Activated CD8-positive, alpha-beta memory T cell treated with anti-CD3 and anti-CD28 coated beads, Interleukin-2, amount 50 U/mL, for 1 hour (primary cell): ENCODE data around the gene ABHD16A.
A peak's percentile ranks its signal among the peaks of the same experiment; 100 is the strongest.

Source experiments
- DNase-seq: peaks from one replicate; pipeline ENCODE4 v3.0.0-alpha.2; 2020; ENCODE audit errors: extremely low read depth

Gene ABHD16A

GRCh38 chr6:31730631-31731086 is 27.5 kb upstream of the ABHD16A start:
- DNase-seq, result no peak

DNA sequence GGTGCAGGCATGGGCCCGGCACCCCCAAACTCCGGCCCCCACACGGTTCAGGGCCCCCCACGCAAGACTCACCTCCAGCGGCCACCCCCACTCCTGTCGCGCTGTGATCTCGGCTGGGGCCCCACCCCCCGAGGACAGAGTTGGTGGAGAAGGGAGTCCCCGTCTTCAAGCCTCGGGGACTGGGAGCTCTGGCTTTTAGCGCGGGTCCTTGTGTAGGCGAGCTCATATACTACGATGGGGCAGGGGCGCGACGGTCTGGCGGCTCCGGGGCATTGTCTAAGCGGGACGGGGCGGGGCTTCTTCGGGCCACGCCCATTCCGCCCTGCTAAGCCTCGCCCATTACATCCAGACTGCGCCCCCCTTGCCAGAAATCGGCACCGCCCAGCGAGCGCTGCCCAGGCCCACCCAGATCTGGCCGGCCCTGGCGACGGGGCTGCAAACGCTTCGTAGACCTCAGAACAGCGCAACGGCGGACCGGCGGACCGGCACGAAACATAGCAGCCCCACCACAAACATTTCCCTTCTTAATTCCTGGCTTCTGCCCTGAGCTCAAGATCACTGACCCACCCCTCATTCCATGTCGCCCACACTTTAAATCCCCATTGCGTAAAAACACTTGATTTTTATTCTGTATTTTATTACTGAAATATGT is 27.0 kb upstream of the ABHD16A start:
- DNase-seq, result no peak

DNA sequence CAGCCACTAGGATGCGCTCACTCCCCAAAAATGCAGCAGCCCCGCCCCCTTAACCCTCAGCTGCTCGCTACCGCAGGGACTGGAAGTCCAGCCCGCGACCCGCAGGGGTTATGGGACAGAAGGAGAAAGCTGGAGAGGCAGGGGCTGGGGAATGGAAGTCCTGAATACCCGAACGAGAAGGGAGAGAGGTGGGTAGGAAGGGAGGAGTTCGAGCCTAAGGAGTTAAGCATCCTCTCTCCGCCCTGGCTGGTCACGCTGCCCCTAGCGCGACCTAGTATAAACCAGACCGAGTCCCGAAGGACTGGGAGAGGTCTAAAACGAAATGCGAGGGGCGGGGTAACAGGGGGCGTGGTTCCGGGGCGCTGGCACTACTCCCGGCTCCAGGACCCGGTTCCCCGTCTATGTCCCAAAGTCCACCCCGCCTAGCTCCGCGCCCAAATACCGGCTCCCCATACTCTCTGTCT is 26.4 kb upstream of the ABHD16A start:
- DNase-seq, result peak; percentile 60

- DNase-seq, result no peak
Measured at GRCh38 chr6:31728767-31729514, 25.8 kb upstream of the ABHD16A start, which contains the start of gene DDAH2. Gene DDAH2 (minus strand): TSS chr6:31729299. CDS start chr6:31729161, 138 bp downstream.

DNA sequence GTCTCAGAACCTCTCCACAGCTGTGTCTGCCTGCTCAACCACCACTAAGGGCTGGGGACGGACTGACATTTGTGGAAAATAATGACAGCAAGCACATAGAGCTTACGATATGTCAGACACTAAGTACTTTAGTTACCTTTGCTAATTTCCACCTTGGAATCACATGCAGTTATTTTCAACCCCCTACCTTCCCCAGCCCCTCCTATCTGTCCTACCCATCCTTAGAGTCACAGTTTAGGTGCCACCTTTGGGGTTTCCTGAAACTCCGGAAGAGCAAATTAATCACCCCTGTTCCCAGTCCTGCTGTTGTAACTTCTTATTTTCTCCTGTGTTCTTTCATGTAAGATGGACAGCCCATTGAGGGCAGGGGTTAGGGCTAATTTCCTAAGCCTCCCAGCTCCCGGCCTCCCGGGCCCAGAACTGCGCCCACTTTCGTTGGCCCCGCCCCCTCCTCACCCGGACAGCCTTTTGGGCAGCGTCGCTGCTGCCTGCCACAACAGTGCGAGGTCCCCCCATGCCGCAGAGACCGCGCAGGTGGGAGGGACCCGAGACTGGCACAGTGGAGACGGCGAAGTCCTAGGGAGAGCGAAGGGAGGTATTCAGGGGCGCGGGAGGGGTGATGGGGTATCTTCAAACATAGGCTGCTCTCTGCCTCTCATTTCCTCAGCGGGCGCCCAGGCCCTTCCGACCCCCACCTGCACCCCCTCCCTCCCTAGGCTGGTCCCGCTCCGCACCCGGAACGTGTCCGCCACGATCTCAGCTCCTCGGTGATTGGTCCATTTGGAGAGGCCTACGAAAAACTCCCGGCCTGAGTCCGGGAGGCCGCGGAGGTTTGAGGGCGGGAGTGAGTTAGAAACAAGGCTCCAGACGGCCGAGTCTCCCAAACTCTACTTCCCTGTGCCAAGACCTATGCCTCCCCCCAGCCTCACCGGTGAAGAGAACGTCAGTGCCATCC is 24.9 kb upstream of the ABHD16A start:
- no peak for DNase-seq

DNA sequence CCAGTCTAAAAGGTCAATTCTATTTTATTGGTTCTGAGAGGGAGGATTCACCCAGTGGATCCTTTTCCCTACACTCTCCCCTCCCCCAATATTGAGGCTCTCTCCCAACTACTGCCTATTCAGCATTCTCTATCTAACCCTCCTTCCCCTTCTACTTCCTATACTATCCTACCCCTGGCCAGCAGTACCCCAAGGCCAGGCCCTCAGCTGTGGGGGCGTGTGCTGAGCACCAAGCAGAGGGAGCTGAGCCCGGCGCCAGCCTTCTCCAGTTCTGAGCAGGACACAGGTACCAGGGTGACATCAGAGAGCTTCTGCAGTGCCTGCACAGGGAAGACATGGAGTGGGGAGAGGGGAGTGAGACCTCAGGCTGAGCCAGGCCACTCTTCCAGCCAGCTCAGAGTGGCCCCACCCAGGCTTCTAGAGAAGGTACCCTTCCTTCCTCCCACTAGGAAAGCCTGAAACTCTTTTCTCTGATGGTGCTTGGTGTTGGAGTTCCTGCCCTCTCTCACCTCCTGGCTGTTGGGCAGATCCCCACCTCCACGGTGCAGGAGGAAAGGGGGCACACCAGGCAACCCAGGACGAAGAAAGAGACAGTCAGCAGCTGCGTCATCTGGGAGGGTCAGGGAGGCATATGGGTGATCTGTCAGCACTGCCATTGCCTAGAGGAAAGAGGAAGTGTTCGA is 24.1 kb upstream of the ABHD16A start:
- DNase-seq, result no peak

DNA sequence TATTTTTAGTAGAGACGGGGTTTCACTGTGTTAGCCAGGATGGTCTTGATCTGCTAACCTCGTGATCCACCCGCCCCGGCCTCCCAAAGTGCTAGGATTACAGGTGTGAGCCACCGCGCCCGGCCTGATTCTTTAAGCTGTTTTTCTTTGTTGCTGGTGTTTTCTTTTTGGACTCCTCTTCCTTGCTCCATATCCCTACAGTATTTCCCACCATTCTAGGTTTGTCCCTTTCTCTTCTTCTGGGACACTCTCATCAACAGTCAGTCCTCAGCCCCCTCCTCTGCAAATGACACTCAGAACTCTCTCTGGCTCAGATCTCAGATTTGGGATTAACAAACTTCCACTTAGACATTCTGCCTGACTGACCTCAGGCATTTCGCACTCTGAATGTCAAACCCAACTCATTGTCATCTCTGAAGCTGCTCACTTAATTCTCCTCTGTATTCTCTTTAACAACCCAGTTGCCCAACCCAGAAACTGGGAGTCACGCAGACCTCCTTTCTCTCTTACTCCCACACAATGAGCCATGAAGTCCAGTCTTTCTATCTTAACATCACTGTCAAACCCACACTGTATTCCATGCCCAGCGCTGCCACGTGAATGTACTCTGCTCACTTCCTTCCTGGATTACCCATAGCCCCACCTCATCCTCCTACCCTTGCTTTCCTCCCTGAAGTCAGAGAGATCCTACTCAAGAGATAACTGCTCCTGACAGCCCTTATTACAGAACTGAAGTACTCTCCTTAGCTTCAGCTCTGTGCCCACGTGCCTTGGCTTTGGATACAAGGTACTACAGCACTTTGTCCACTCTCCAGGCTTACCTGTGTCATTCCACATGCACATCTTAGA is 22.6 kb upstream of the ABHD16A start:
- DNase-seq, result no peak

DNA sequence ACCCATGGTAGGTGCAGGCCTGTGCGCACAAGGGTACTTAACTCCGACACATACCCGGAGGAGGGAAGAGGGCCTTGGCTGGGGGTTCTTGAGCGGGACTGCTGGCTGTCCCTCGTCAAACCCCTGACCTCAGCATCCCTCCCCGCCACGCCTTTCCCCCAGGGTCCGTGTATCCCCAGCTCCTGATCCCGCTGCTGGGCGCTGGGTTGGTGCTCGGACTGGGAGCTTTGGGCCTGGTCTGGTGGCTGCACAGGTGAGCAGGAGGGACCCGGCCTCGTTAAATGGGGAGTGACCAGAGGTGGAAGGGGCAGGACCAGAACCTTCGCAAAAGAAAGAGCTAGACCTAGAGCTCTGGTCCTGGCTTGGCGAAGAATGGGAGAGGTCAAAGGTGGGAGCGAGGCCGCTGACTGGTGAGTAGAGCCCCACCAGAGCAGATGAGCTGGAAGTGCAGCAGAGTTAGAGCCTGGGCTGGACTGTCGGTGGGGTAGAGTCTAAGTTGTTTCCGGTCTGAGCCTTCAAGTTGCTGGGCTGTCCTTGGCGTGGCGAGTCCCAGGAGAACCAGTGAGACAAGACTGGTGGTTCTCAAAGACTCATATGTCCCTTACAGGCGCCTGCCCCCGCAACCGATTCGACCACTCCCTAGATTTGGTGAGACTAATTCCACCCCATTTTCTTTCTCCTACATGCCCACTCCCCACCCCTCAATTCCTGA is 21.0 kb upstream of the ABHD16A start:
- no peak for DNase-seq

DNA sequence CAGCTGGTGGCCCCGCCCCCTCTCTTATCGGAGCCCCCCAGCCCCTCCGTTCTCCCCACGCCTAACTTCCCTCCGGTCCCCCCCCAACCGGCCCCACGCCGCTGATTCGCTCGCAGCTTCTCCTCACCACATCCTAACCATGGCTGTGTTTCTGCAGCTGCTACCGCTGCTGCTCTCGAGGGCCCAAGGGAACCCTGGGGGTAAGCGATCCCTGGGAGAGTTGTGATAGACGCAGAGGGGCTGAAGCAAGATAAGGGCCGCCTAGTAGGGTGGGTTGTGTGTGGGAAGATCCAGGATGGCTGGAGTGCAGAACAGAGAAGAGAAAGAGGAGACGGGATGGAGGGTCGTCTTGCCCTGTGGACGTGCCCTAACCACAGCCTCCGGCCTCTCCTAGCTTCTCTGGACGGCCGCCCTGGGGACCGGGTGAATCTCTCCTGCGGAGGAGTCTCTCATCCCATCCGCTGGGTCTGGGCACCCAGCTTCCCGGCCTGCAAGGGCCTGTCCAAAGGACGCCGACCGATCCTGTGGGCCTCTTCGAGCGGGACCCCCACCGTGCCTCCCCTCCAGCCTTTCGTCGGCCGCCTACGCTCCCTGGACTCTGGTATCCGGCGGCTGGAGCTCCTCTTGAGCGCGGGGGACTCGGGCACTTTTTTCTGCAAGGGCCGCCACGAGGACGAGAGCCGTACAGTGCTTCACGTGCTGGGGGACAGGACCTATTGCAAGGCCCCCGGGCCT is 20.3 kb upstream of the ABHD16A start, which contains the start of gene MPIG6B:
MPIG6B (plus strand) TSS at position 129 of the 735 bp plus-strand sequence; CDS start at position 140, 11 bp downstream.
- no peak for DNase-seq

DNA sequence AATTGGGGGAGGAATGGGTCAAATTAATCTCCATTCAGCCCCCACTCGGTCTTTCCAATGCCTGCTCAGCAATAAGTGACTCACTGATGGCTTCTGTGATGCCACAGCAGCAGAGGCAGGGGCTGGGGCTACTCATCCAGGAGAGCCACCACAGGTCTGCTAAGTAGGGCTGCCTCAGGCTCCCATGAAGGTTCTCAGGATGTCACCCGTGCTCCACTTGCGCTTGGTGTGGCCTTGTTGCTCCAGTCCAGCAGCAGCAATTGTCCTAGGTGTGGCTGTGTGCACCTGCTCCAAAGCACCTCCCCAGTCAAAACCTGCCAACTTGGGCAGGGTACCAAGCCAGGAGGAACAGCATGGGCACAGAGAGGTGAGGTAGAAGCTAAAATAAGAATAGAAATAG is 19.0 kb upstream of the ABHD16A start:
- DNase-seq, result no peak

DNA sequence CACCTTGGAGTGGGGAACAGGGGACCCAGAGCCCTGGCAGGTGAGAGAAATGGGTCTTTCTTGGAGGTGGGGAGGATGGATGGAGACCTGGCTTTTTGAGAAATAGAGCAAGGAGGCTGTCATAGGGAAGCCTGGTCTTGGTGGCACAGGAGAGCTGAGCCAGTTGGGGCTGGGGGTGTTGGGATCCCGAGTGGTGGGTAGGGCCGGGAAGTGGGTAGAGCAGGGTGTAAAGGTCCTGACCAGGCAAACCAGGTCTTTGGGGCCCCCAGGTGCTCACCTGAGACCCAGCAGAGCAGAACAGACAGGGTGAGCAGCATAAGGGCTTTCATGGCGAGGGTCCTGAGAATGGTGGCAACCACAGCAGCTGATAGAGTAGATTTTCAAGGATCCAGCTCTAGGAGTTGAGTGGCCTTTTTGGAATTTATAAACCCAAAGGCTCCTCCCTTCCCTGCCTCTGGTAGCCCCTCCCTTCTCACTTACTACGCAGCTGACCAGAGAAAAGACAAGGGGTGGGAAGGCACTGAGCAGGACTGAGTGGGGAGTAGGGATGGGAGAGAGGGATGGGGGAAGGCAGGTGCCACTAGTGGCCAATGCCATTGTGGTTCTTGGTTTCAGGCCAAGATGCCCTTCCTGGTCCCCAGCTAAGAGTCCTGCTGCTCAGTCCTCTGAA is 18.4 kb upstream of the ABHD16A start, which contains the start of gene LY6G6C:
LY6G6C (minus strand) TSS at position 396 of the 670 bp plus-strand sequence; CDS start at position 329, 67 bp downstream.
- no peak for DNase-seq

DNA sequence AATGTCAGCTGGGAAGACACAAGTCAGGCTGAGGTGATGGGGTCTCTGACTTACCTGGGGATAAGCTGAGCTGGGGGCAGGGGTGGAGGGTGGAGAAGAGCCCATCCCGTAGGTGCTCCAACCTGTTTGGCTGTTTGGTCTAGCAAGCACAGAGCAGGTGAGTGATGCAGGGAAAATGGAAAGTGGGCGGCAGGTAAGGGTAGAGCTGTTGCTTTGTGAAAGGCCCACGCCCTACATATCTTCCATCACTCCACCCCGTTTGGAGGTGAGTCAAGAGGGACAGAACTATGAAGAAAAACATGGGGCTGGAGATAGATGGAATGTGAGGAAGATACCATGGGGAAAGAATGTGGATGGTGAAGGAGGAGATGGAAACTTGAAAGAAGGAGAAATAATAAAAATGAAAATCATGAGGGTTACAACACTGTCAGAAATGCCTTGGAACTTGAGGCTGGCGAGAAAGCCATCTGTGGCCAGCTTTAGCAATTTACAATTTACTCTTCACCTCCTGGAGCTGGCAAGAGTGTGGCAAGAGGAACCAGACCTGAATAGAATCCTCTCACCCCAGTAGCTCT is 17.2 kb upstream of the ABHD16A start:
- DNase-seq, result no peak

GRCh38 chr6:31719001-31719400 is 15.9 kb upstream of the ABHD16A start:
- DNase-seq, result no peak

DNA sequence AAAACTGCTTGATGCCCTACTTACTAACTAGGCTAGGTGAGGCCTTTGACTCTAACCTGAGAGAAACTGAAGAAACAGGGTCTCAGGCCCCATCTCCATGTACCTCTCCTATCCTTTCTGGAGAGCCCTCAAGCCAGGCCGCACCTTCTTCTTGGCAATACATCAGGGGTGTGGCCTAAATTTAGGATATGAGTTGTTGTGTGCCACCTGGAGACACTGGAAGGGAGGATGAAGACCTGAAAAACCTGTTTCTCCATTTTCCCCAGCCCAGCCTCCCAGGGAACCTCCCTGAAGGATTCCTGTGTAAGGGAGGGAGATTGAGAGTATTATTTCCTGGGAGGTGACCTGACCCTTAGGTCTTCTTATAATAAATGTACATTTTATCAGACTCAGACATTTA is 15.1 kb upstream of the ABHD16A start:
- DNase-seq, result no peak

DNA sequence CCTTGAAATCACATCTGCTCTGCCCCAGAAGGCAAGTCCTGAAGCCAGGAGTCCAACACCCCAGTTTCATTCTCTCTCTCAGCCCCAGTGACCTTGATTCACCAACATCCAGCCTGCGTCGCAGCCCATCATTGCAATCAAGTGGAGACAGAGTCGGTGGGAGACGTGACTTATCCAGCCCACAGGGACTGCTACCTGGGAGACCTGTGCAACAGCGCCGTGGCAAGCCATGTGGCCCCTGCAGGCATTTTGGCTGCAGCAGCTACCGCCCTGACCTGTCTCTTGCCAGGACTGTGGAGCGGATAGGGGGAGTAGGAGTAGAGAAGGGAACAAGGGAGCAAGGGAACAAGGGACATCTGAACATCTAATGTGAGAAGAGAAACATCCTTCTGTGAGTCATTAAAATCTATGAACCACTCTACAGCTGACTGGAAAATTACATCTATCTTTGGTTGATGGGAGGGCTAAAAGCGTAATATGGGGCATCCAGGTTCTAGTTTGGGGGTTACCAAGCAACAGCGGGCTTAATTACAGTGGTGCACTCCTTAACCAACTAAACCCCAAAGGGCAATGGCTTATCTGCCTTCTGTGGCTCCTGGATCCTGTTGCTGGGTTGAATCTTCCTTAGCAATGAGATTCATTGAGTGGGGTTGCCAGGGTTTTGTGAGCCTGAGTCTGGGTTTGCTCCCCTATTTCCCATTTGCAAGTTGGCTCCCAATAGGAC is 14.5 kb upstream of the ABHD16A start:
- no peak for DNase-seq

DNA sequence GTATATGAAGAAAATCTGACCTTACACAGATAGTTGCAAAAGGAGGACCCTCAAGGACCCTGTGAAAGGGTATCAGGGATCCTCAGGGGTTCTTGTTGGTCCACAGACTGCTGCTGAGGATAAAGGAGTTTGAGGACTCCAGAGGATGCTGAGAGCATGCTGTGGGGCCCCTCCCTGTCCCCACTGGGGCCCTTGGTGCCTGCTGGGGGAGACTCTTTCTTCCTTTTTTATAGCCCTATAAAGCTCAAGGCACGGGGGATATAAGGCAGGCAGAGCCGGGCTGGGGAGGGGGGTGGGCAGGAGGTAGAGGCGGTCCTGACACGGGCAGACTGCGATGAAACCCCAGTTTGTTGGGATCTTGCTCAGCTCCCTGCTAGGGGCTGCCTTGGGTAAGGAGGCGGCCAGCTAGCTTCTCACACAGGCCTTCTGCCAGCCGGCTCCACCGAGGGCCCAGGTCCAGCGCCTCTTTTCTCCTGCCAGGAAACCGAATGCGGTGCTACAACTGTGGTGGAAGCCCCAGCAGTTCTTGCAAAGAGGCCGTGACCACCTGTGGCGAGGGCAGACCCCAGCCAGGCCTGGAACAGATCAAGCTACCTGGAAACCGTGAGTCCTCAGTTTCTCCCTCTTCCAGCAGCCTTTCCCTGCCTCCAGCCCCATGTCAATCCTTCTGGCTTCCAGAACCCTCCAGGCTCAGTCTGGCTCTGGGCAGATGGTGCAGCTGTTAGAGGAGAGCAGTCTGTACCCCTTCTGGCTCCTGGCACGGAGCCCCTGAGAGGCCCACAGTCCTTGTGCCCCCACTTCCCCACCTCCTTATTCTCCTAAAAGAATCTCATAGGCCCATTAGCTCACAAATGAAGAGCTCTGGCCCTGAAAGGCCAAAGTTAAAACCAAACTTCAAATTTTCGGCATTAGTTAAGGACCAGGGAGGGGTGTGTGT is 12.2 kb upstream of the ABHD16A start, which contains the start of gene LY6G6D:
LY6G6D (plus strand) TSS at position 327 of the 937 bp plus-strand sequence; CDS start at position 335, 8 bp downstream.
- no peak for DNase-seq
